Measurements from ENCODE around the gene LITAF. TPM values are rescaled to one million over a fixed set of nuclear protein-coding genes. Genes with fewer than 3 reads are reported as not detected.

Gene LITAF
- 100 to 1,000 TPM; 171 to 174 TPM for total RNA-seq

- peak; percentile 63 for DNase-seq
- Mint-ChIP-seq H3K36me3 (ENCODE audit: low read depth) (peaks cover 28% of the 10 kb centered on the region), H3K4me3 (peak within 1 kb of the TSS; percentile 94), H3K4me1 (ENCODE audit: low read depth) (peaks cover 32% of the 10 kb centered on the region), H3K27me3 (ENCODE audit: low read depth) (no peaks in the 10 kb centered on the region), H3K9me3 (no peaks in the 10 kb centered on the region), H3K27ac (peak within 1 kb of the TSS; percentile 98)
- CTCF ChIA-PET = interaction anchor here (0.6 to 1.1 kb wide), 4 partner anchors 32 to 289 kb away, joined by 3 to 4 read pairs (median 3); no protein-coding TSS in a partner anchor
- intact Hi-C loops (cut with micrococcal nuclease) = loop anchor here (1.0 to 10.0 kb wide), 6 partner anchors 83 to 642 kb away; partner anchors contain the start of genes CLEC16A, DEXI, GSPT1 and ZC3H7A
Measured at GRCh38 chr16:11586856-11587642, at the start of gene LITAF. Gene LITAF, minus strand, starts transcription at chr16:11586919. Its CDS starts 30,189 bp downstream, at chr16:11556730.

- Mint-ChIP-seq H3K9me3 (no peaks in the 10 kb centered on the region), H3K4me3 (no peak overlapping the region), H3K27ac (no peak overlapping the region), H3K27me3 (ENCODE audit: low read depth) (no peaks in the 10 kb centered on the region), H3K36me3 (ENCODE audit: low read depth) (no peaks in the 10 kb centered on the region), H3K4me1 (ENCODE audit: low read depth) (peaks cover 19% of the 10 kb centered on the region)
- no peak for DNase-seq
- CTCF ChIA-PET = interaction anchor here (0.6 to 2.5 kb wide), 7 partner anchors 8 to 229 kb away, joined by 3 to 8 read pairs (median 3); no protein-coding TSS in a partner anchor
- intact Hi-C loops (cut with micrococcal nuclease) = no loop called here
Measured at GRCh38 chr16:11636172-11636721, 49.5 kb upstream of the LITAF start.

- H3K9me3 Mint-ChIP-seq = no peaks in the 10 kb centered on the region
- CTCF ChIA-PET = interaction anchor here (0.7 to 2.5 kb wide), 6 partner anchors 9 to 228 kb away, joined by 3 to 8 read pairs (median 4); no protein-coding TSS in a partner anchor
- intact Hi-C loops (cut with micrococcal nuclease) = no loop called here
- H3K4me1 Mint-ChIP-seq (ENCODE audit: low read depth) = peaks cover 14% of the 10 kb centered on the region
- H3K36me3 Mint-ChIP-seq (ENCODE audit: low read depth) = no peaks in the 10 kb centered on the region
- no peak overlapping the region for H3K27ac Mint-ChIP-seq
- DNase-seq = no peak
- no peak overlapping the region for H3K4me3 Mint-ChIP-seq
- no peaks in the 10 kb centered on the region for H3K27me3 Mint-ChIP-seq (ENCODE audit: low read depth)
Measured at GRCh38 chr16:11635679-11636171, 49.0 kb upstream of the LITAF start.

GRCh38 chr16:11635113-11635652, 48.5 kb upstream of the LITAF start:
- CTCF ChIA-PET = interaction anchor here (1.2 to 2.5 kb wide), 5 partner anchors 9 to 228 kb away, joined by 3 to 8 read pairs (median 4); no protein-coding TSS in a partner anchor
- Mint-ChIP-seq H3K4me3 (no peak overlapping the region), H3K27me3 (ENCODE audit: low read depth) (no peaks in the 10 kb centered on the region), H3K27ac (no peak overlapping the region), H3K36me3 (ENCODE audit: low read depth) (no peaks in the 10 kb centered on the region), H3K9me3 (no peaks in the 10 kb centered on the region), H3K4me1 (ENCODE audit: low read depth) (peaks cover 13% of the 10 kb centered on the region)
- DNase-seq = no peak
- intact Hi-C loops (cut with micrococcal nuclease) = no loop called here

GRCh38 chr16:11634312-11634711, 47.6 kb upstream of the LITAF start:
- CTCF ChIA-PET = interaction anchor here (1.0 to 2.5 kb wide), 3 partner anchors 80 to 227 kb away, joined by 4 to 8 read pairs (median 5); no protein-coding TSS in a partner anchor
- H3K27me3 Mint-ChIP-seq (ENCODE audit: low read depth) = no peaks in the 10 kb centered on the region
- peaks cover 20% of the 10 kb centered on the region for H3K4me1 Mint-ChIP-seq (ENCODE audit: low read depth)
- H3K4me3 Mint-ChIP-seq = no peak overlapping the region
- DNase-seq = no peak
- H3K27ac Mint-ChIP-seq = no peak overlapping the region
- no peaks in the 10 kb centered on the region for H3K36me3 Mint-ChIP-seq (ENCODE audit: low read depth)
- intact Hi-C loops (cut with micrococcal nuclease) = no loop called here
- H3K9me3 Mint-ChIP-seq = no peaks in the 10 kb centered on the region

- H3K27me3 Mint-ChIP-seq (ENCODE audit: low read depth) = no peaks in the 10 kb centered on the region
- H3K4me1 Mint-ChIP-seq (ENCODE audit: low read depth) = peaks cover 26% of the 10 kb centered on the region
- DNase-seq = no peak
Measured at GRCh38 chr16:11633113-11633512, 46.4 kb upstream of the LITAF start.

DNA sequence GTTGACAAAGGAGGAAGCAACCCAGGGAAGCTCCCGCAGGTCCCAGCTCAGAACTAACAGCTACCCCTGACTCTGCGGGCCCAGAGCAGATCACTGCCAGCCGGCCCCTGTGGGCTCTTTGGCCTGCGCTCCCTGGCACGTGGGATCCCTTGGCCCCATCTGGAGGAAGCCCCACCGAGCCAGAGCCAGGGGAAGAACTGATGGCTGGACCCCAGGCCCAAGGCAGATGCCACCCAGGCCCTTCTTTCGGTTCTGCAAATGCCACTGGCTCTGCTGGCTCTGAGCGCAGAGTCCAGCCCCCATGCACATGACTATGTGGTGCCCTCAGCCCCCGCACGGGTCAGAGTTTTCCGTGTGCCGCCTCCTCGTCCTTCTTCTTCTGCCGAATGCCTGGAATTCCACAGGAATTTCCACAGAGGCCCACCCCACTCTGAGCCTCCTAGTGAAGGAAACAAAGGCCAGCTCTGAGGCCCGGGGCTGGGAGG, 45.8 kb upstream of the LITAF start:
- peaks cover 29% of the 10 kb centered on the region for H3K4me1 Mint-ChIP-seq (ENCODE audit: low read depth)
- CTCF ChIA-PET = interaction anchor here (4.3 kb wide), 1 partner anchor 8 kb away, joined by 20 read pairs; no protein-coding TSS in a partner anchor
- H3K36me3 Mint-ChIP-seq (ENCODE audit: low read depth) = no peaks in the 10 kb centered on the region
- intact Hi-C loops (cut with micrococcal nuclease) = no loop called here
- no peak for DNase-seq
- H3K9me3 Mint-ChIP-seq = no peaks in the 10 kb centered on the region
- no peaks in the 10 kb centered on the region for H3K27me3 Mint-ChIP-seq (ENCODE audit: low read depth)
- H3K4me3 Mint-ChIP-seq = no peak overlapping the region
- no peak overlapping the region for H3K27ac Mint-ChIP-seq

More at GRCh38 chr16:11633113-11633512, 46.4 kb upstream of the LITAF start:
- Mint-ChIP-seq H3K9me3 (no peaks in the 10 kb centered on the region), H3K27ac (no peak overlapping the region), H3K4me3 (no peak overlapping the region), H3K36me3 (ENCODE audit: low read depth) (no peaks in the 10 kb centered on the region)
- intact Hi-C loops (cut with micrococcal nuclease) = no loop called here
- CTCF ChIA-PET = interaction anchor here (0.8 kb wide), 1 partner anchor 233 kb away, joined by 3 read pairs; no protein-coding TSS in a partner anchor

DNA sequence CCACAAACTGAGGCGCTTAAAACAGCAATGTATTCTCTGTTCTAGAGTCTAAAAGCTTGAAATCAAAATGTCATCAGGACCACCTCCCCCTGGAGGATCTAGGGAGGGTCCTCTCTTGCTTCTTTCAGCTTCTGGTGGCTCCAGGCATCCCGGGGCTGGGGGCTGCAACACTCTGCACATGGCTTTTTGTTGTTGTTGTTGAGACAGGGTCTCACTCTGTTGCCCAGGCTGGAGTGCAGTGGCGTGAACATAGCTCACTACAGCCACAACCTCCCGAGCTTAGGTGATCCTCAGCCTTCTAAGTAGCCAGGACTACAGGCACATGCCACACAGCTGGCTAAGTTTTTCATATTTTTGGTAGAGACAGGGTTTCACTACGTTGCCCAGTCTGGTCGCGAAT, 44.5 kb upstream of the LITAF start:
- Mint-ChIP-seq H3K9me3 (no peaks in the 10 kb centered on the region), H3K4me1 (ENCODE audit: low read depth) (peaks cover 33% of the 10 kb centered on the region), H3K36me3 (ENCODE audit: low read depth) (no peaks in the 10 kb centered on the region), H3K27ac (no peak overlapping the region), H3K27me3 (ENCODE audit: low read depth) (no peaks in the 10 kb centered on the region), H3K4me3 (no peak overlapping the region)
- intact Hi-C loops (cut with micrococcal nuclease) = no loop called here
- CTCF ChIA-PET = interaction anchor here (4.3 kb wide), 1 partner anchor 9 kb away, joined by 20 read pairs; no protein-coding TSS in a partner anchor
- DNase-seq = no peak

- CTCF ChIA-PET = interaction anchor here (0.6 to 4.3 kb wide), 3 partner anchors 10 to 221 kb away, joined by 3 to 20 read pairs (median 5); no protein-coding TSS in a partner anchor
- intact Hi-C loops (cut with micrococcal nuclease) = no loop called here
- Mint-ChIP-seq H3K27ac (no peak overlapping the region), H3K9me3 (no peaks in the 10 kb centered on the region), H3K36me3 (ENCODE audit: low read depth) (no peaks in the 10 kb centered on the region), H3K27me3 (ENCODE audit: low read depth) (no peaks in the 10 kb centered on the region), H3K4me1 (ENCODE audit: low read depth) (peaks cover 33% of the 10 kb centered on the region), H3K4me3 (no peak overlapping the region)
- no peak for DNase-seq
Measured at GRCh38 chr16:11630768-11631056, 44.0 kb upstream of the LITAF start.

DNA sequence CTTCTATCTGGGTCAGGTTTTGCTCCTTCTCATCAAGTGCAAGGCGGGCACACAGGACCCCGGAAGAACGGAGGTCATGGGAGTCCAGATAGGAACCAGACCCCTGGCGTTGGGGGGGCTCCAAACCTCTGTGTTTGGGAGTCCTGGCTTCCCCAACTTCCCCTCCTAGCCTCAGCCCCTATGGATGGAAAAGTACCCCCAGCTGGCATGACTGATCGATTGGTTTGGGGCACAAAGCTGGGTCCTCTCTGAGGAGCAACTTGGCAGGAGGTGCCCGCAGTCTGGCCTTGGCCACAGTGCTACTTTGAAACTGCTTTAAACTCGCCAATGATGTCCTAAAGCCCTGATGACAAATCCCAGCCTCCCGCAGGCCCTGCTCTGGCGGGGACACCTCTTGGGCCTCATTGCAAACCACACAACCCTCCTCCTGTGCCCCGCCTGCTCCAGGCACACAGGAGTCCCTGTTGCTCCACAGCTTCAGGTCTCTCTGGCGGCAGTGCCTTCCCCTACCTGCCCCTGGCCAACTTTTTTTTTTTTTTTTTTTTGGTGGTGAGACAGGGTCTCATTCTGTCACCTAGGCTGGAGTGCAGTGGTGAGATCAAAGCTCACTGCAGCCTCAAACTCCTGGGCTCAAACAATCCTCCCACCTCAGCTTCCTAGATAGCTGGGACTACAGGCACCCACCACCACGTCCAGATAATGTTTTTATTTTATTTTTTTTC, 43.5 kb upstream of the LITAF start:
- CTCF ChIA-PET = interaction anchor here (0.5 to 4.3 kb wide), 4 partner anchors 10 to 221 kb away, joined by 3 to 20 read pairs (median 4); no protein-coding TSS in a partner anchor
- Mint-ChIP-seq H3K36me3 (ENCODE audit: low read depth) (no peaks in the 10 kb centered on the region), H3K9me3 (no peaks in the 10 kb centered on the region), H3K4me1 (ENCODE audit: low read depth) (peaks cover 38% of the 10 kb centered on the region), H3K4me3 (no peak overlapping the region), H3K27me3 (ENCODE audit: low read depth) (no peaks in the 10 kb centered on the region), H3K27ac (no peak overlapping the region)
- no peak for DNase-seq
- intact Hi-C loops (cut with micrococcal nuclease) = no loop called here

DNA sequence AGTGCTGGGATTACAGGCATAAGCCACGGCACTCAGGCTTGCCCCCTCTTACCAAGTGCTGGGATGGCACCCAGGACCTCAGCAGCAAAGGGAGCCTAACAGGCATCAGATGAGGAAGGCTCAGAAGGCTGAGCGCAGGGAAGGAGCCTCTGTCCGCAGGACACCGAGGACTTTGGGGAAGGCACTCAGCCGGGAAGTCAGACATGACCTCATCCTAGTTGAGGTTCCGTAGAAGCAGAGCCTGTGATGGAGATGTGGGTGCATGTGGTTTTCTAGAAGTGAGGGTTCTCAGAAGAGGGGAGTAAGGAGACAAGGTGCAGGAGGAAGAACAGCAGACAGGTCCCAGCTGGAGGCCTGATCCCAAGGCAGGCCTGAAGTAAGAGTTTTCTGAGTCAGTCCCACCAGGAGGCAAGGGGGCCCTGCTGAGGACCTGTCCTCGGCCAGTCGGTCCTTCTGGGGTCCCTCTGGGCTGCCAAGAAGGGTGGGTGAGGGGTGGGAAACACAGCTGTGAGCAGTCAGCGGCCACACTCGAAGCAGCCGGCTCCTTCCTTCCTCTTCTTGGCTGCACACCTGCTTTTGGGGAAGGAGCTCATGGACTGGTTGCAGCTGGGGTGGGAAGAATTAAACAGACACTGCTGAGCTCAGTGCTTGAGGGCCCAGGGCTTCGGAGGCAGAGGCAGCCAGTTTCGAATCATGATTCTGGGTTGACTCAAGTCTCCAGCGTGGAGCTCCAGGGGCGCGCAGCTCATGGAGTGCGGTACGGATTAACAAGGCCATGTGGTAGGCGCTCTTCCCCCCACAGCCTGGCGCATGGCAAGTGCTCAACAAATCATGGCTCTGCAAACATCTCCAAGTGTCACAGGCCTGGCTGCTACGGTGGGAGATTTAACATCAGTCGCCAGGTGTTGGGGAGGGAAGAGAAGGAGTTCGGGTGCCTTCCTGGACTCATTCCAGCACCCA, 42.6 kb upstream of the LITAF start:
- H3K9me3 Mint-ChIP-seq = no peaks in the 10 kb centered on the region
- DNase-seq = peak; percentile 18
- no peak overlapping the region for H3K4me3 Mint-ChIP-seq
- CTCF ChIA-PET = interaction anchor here (0.5 to 4.3 kb wide), 3 partner anchors 11 to 220 kb away, joined by 3 to 20 read pairs (median 5); no protein-coding TSS in a partner anchor
- intact Hi-C loops (cut with micrococcal nuclease) = no loop called here
- peak overlapping the region; percentile 26 for H3K27ac Mint-ChIP-seq
- no peaks in the 10 kb centered on the region for H3K27me3 Mint-ChIP-seq (ENCODE audit: low read depth)
- H3K36me3 Mint-ChIP-seq (ENCODE audit: low read depth) = no peaks in the 10 kb centered on the region
- H3K4me1 Mint-ChIP-seq (ENCODE audit: low read depth) = peaks cover 45% of the 10 kb centered on the region
